ENCODE results near the gene SLC1A1. TPM values are rescaled to one million over a fixed set of nuclear protein-coding genes. Genes with fewer than 3 reads are reported as not detected.

SLC1A1 gene
- total RNA-seq, 1 experiment from 2014 or later: 2.9 TPM

DNA sequence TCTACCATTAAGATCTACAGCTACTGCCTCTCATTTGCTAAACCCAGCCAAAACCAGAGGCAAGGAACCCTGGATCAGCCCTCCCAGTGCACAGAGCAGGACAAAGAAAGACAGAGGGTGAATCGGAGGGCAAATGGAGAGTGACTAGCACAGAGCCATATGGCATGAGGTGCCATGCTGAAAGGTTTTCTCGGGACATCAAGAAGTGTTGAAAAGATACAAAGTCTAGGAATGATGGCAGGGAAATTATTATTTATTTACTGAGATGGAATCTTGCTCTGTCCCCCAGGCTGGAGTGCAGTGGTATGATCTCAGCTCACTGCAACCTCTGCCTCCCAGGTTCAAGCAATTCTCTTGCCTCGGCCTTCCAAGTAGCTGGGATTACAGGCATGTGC is 19.3 kb downstream of the SLC1A1 start:
- Histone ChIP-seq H3K4me3 (no peak overlapping the region), H3K4me1 (replicated peaks; ENCODE audit: insufficient read depth) (peaks cover 13% of the 10 kb centered on the region; the same call in 1 of the 2 replicates), H3K9me3 (ENCODE audit: insufficient read depth, low read depth) (no peaks in the 10 kb centered on the region), H3K27ac (no peak overlapping the region), H3F3A (ENCODE audit: insufficient read depth, low read depth) (no peaks in the 10 kb centered on the region), H2AFZ (no peak overlapping the region), H3K36me3 (ENCODE audit: low read depth) (no peaks in the 10 kb centered on the region), H4K20me1 (ENCODE audit: insufficient read depth) (no peaks in the 10 kb centered on the region), H3K4me2 (no peak overlapping the region), H3K27me3 (ENCODE audit: insufficient read depth, low read depth) (no peaks in the 10 kb centered on the region), H3K79me2 (ENCODE audit: low read depth) (no peaks in the 10 kb centered on the region), H3K9me2 (ENCODE audit: insufficient read depth) (no peaks in the 10 kb centered on the region)
- intact Hi-C loops (cut with micrococcal nuclease; ENCODE audit: unreplicated experiment): no loop called here
- DNase-seq: no peak
- BruUV-seq (replicated peaks): no TSS peak
- TF ChIP-seq, protein P1, sequence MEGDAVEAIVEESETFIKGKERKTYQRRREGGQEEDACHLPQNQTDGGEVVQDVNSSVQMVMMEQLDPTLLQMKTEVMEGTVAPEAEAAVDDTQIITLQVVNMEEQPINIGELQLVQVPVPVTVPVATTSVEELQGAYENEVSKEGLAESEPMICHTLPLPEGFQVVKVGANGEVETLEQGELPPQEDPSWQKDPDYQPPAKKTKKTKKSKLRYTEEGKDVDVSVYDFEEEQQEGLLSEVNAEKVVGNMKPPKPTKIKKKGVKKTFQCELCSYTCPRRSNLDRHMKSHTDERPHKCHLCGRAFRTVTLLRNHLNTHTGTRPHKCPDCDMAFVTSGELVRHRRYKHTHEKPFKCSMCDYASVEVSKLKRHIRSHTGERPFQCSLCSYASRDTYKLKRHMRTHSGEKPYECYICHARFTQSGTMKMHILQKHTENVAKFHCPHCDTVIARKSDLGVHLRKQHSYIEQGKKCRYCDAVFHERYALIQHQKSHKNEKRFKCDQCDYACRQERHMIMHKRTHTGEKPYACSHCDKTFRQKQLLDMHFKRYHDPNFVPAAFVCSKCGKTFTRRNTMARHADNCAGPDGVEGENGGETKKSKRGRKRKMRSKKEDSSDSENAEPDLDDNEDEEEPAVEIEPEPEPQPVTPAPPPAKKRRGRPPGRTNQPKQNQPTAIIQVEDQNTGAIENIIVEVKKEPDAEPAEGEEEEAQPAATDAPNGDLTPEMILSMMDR (conservative IDR thresholded peaks at IDR 0.05): no peak
- TF ChIP-seq EZH2 (IDR thresholded peaks at IDR 0.05; ENCODE audit: low read depth): no peak
- CTCF ChIA-PET: no interaction called here
- POLR2A ChIA-PET (ENCODE audit: unreplicated experiment): no interaction called here

DNA sequence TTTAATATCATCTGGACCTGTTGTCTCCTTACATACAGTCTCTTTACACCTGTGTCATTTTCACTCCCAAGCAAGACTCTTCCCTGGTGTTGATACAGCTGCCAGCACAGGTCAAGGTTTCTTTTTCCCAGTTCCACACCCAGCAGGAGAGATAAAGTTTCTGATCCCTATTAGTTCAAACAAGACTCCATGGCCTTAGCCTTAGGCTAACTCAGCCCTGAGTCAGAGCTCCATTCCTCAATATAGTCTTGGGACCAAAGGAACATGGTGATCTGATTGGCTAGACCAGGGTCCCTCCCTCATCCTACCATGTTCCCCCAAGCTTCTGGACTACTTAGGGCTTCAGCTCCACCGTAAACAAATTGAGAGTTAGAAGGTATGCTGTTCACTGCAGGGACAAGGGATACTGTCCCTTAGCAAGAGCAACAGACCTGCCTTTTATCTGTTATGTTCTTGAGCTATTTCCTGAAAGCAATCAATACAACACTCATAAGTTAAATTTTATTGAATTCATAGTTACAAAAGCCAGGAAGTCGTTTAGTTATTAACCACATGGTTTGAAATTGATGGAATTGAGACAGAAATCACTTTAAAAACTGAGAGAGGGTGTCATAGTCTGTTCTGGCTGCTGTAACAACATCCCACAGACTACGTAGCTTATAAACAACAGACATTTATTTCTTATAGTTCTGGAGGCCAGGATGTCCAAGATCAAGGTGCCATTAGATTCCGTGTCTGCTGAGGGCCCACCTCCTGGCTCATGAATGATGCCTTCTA is 20.5 kb downstream of the SLC1A1 start:
- BruUV-seq (replicated peaks): no TSS peak
- no peak for DNase-seq

DNA sequence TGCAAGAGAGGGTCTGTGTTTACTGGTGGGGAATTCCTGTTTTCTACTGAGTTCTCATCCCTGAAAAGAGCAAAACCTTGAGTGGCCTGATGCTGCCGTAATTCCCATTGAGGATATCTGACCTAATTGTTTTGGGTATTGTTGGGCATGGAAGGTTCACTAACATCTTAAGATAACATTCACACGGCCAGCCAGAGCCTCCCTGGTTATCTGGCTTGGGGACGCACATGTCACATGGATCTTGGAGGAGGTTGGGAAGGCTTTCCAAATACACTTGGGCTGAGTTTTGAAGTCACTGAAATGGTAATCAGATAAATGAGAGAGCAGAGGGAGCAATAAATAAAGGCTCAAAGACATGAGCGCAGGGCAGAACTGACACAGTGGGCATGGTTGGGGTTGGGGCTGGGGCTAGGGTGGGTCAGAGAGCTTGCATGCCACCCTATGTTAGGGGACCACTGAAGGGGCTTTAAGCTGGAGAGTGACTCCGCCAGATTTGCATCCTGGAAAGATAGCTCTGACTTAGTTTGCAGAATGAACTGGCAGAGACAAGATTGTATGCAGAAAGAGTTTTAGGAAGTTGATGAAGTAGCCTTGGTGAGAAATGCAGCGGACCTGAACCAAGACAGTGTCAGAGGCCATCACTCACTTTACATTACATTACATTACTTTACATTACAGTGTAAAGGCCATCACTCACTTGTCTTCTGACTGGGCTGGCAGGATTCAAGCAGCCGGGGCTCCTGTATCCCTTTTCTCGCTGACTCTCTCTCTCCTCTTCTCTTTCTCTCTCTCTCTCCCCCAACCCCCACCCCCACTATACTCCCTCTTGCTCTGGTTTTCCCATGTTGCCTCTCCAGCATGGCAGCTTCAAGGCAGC is 24.2 kb downstream of the SLC1A1 start:
- no peak overlapping the region for H2AFZ ChIP-seq
- H3K79me2 ChIP-seq (ENCODE audit: low read depth): no peaks in the 10 kb centered on the region
- no peaks in the 10 kb centered on the region for H3K36me3 ChIP-seq (ENCODE audit: low read depth)
- no peaks in the 10 kb centered on the region for H3F3A ChIP-seq (ENCODE audit: insufficient read depth, low read depth)
- POLR2A ChIA-PET (ENCODE audit: unreplicated experiment): no interaction called here
- H4K20me1 ChIP-seq (ENCODE audit: insufficient read depth): no peaks in the 10 kb centered on the region
- no peak overlapping the region for H3K27ac ChIP-seq
- no peak overlapping the region for H3K4me3 ChIP-seq
- no peaks in the 10 kb centered on the region for H3K27me3 ChIP-seq (ENCODE audit: insufficient read depth, low read depth)
- DNase-seq: no peak
- CTCF ChIA-PET: no interaction called here
- H3K9me3 ChIP-seq (ENCODE audit: insufficient read depth, low read depth): no peaks in the 10 kb centered on the region
- H3K4me2 ChIP-seq: no peak overlapping the region
- H3K4me1 ChIP-seq (replicated peaks; ENCODE audit: insufficient read depth): 0 out of 2 replicates have a peak, but pooled peaks cover 6% of the 10 kb centered on the region
- intact Hi-C loops (cut with micrococcal nuclease; ENCODE audit: unreplicated experiment): no loop called here
- TF ChIP-seq, protein P1 (conservative IDR thresholded peaks at IDR 0.05): no peak
- no peak for TF ChIP-seq EZH2 (IDR thresholded peaks at IDR 0.05; ENCODE audit: low read depth)
- no peaks in the 10 kb centered on the region for H3K9me2 ChIP-seq (ENCODE audit: insufficient read depth)
- BruUV-seq (replicated peaks): no TSS peak

More for the DNA sequence above, 20.5 kb downstream of the SLC1A1 start:
- no peaks in the 10 kb centered on the region for H3K9me2 ChIP-seq (ENCODE audit: insufficient read depth)
- no peaks in the 10 kb centered on the region for H4K20me1 ChIP-seq (ENCODE audit: insufficient read depth)
- no peak for TF ChIP-seq EZH2 (IDR thresholded peaks at IDR 0.05; ENCODE audit: low read depth)
- TF ChIP-seq, protein P1 (conservative IDR thresholded peaks at IDR 0.05): no peak
- H3K4me3 ChIP-seq: no peak overlapping the region
- no peaks in the 10 kb centered on the region for H3K27me3 ChIP-seq (ENCODE audit: insufficient read depth, low read depth)
- ChIA-PET CTCF (no interaction called here), POLR2A (ENCODE audit: unreplicated experiment) (no interaction called here)
- intact Hi-C loops (cut with micrococcal nuclease; ENCODE audit: unreplicated experiment): no loop called here
- H3K36me3 ChIP-seq (ENCODE audit: low read depth): no peaks in the 10 kb centered on the region
- no peaks in the 10 kb centered on the region for H3K79me2 ChIP-seq (ENCODE audit: low read depth)
- peaks cover 13% of the 10 kb centered on the region; the same call in 1 of the 2 replicates for H3K4me1 ChIP-seq (replicated peaks; ENCODE audit: insufficient read depth)
- no peak overlapping the region for H3K27ac ChIP-seq
- H3K9me3 ChIP-seq (ENCODE audit: insufficient read depth, low read depth): no peaks in the 10 kb centered on the region
- no peak overlapping the region for H2AFZ ChIP-seq
- H3F3A ChIP-seq (ENCODE audit: insufficient read depth, low read depth): no peaks in the 10 kb centered on the region
- H3K4me2 ChIP-seq: no peak overlapping the region
